Measurements from ENCODE around the gene PDZD8.

The PDZD8 gene

GRCh38 chr10:117249493-117250093 is 125.6 kb downstream of the PDZD8 start:
- no peak for DNase-seq (ENCODE audit: insufficient read length, low spot score)
- no peak for FAIRE-seq
- no peak for TF ChIP-seq CTCF (IDR thresholded peaks at IDR 0.05; ENCODE audit: insufficient read depth, missing control alignments)

- no peak for TF ChIP-seq CTCF (IDR thresholded peaks at IDR 0.05; ENCODE audit: insufficient read depth, missing control alignments)
- DNase-seq (ENCODE audit: insufficient read length, low spot score) = no peak
- FAIRE-seq = no peak
Observed at GRCh38 chr10:117248750-117249465, 126.3 kb downstream of the PDZD8 start.

GRCh38 chr10:117246997-117247671 is 128.1 kb downstream of the PDZD8 start:
- FAIRE-seq (no peak), DNase-seq (ENCODE audit: insufficient read length, low spot score) (no peak)
- TF ChIP-seq CTCF (IDR thresholded peaks at IDR 0.05; ENCODE audit: insufficient read depth, missing control alignments) = no peak

- DNase-seq (ENCODE audit: insufficient read length, low spot score) = no peak
- no peak for FAIRE-seq
- no peak for TF ChIP-seq CTCF (IDR thresholded peaks at IDR 0.05; ENCODE audit: insufficient read depth, missing control alignments)
Observed at GRCh38 chr10:117242463-117242832, 132.8 kb downstream of the PDZD8 start.

GRCh38 chr10:117241541-117242462 is 133.4 kb downstream of the PDZD8 start:
- DNase-seq (ENCODE audit: insufficient read length, low spot score) = no peak
- TF ChIP-seq CTCF (IDR thresholded peaks at IDR 0.05; ENCODE audit: insufficient read depth, missing control alignments) = no peak
- no peak for FAIRE-seq

GRCh38 chr10:117240621-117241529 is 134.4 kb downstream of the PDZD8 start, which contains the start of gene SLC18A2:
TSS of gene SLC18A2 (plus strand) at chr10:117241114. CDS start at chr10:117241694, 580 bp downstream.
- DNase-seq (ENCODE audit: insufficient read length, low spot score) (no peak), FAIRE-seq (no peak)
- no peak for TF ChIP-seq CTCF (IDR thresholded peaks at IDR 0.05; ENCODE audit: insufficient read depth, missing control alignments)

Measured in D721Med (cell line).